ENCODE results near the gene VWA8.

DNA sequence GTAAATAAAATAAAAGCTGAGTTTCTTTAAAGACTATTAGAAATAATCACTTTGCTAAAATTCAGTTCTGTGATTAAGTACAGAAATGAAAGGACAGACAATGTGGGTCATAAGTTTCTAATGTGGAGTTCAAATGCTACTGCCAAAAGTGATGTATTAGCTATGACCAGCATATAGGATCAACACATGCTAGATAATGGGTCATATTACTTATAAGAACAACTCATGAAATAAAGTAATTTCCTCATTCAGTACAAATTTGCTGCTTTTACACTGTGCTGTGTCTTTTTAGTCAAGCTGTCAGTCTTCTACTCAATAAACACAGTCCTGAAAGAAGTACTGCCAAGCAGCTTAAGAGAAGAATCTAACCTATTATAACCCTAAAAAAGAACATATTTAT lies 135.2 kb downstream of the VWA8 start:
- TF ChIP-seq, protein P1, sequence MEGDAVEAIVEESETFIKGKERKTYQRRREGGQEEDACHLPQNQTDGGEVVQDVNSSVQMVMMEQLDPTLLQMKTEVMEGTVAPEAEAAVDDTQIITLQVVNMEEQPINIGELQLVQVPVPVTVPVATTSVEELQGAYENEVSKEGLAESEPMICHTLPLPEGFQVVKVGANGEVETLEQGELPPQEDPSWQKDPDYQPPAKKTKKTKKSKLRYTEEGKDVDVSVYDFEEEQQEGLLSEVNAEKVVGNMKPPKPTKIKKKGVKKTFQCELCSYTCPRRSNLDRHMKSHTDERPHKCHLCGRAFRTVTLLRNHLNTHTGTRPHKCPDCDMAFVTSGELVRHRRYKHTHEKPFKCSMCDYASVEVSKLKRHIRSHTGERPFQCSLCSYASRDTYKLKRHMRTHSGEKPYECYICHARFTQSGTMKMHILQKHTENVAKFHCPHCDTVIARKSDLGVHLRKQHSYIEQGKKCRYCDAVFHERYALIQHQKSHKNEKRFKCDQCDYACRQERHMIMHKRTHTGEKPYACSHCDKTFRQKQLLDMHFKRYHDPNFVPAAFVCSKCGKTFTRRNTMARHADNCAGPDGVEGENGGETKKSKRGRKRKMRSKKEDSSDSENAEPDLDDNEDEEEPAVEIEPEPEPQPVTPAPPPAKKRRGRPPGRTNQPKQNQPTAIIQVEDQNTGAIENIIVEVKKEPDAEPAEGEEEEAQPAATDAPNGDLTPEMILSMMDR (IDR thresholded peaks at IDR 0.05) = no peak
- no peak for TF ChIP-seq POLR2A (IDR thresholded peaks at IDR 0.05)
